ENCODE data around the gene HUNK.

The HUNK gene

DNA sequence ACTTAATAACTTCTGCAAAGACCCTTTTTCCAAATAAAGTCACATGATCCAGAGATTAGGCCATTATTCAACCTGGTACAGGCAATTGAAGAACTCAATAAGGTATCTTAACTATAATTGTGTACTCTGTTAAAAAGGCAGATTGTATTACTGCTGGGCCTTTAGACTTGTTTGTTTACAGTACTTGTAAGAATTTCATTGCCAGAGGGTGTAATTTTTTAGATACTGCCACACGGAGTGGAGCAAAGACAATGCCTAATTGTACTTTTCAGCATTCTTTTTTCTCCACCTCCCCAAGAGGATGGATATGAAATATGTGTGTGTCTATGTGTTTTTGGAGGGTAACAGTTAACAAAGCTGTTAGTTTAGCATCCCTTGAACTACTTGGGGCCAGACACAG, 47.5 kb downstream of the HUNK start:
- WGBS (ENCODE audit: insufficient coverage, insufficient read length): no CpG with 5 or more reads among the region's 1 CpG
- Histone ChIP-seq H3K9me3 (ENCODE audit: control insufficient read depth, insufficient read depth, low read length) (no peaks in the 10 kb centered on the region), H3K27me3 (ENCODE audit: control insufficient read depth, insufficient read depth, low read length) (no peaks in the 10 kb centered on the region), H3K4me1 (ENCODE audit: control insufficient read depth, insufficient read depth, low read length) (no peaks in the 10 kb centered on the region), H3K27ac (ENCODE audit: low read length) (no peak overlapping the region), H3K4me3 (ENCODE audit: low read length) (no peak overlapping the region), H3K36me3 (ENCODE audit: control insufficient read depth, insufficient read depth, low read length) (no peaks in the 10 kb centered on the region)
- no peak for DNase-seq (ENCODE audit: low read depth, low spot score)

DNA sequence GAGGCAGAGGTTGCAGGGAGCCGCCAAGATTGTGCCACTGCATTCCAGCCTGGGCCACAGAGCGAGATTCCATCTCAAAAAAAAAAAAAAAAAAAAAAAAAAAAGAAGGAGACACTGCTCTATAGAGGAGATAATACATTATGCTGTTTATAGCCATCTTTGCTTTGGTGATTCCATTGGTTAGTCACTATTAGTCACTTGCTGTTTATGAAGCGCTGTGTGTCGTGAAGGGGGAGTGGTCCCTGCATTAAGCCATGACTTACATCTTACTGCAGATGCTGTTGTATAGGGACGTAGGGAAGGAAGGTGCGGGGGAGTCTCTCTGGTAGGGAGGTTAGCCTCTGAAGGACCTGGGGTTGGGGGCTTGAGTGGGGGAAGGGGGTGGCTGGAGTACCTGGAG, 48.3 kb downstream of the HUNK start:
- no CpG with 5 or more reads among the region's 6 CpGs for WGBS (ENCODE audit: insufficient coverage, insufficient read length)
- Histone ChIP-seq H3K27ac (ENCODE audit: low read length) (no peak overlapping the region), H3K9me3 (ENCODE audit: control insufficient read depth, insufficient read depth, low read length) (no peaks in the 10 kb centered on the region), H3K4me3 (ENCODE audit: low read length) (no peak overlapping the region), H3K4me1 (ENCODE audit: control insufficient read depth, insufficient read depth, low read length) (no peaks in the 10 kb centered on the region), H3K27me3 (ENCODE audit: control insufficient read depth, insufficient read depth, low read length) (no peaks in the 10 kb centered on the region), H3K36me3 (ENCODE audit: control insufficient read depth, insufficient read depth, low read length) (no peaks in the 10 kb centered on the region)
- no peak for DNase-seq (ENCODE audit: low read depth, low spot score)

- Histone ChIP-seq H3K9me3 (ENCODE audit: control insufficient read depth, insufficient read depth, low read length) (no peaks in the 10 kb centered on the region), H3K4me1 (ENCODE audit: control insufficient read depth, insufficient read depth, low read length) (no peaks in the 10 kb centered on the region), H3K27me3 (ENCODE audit: control insufficient read depth, insufficient read depth, low read length) (no peaks in the 10 kb centered on the region), H3K27ac (ENCODE audit: low read length) (no peak overlapping the region), H3K4me3 (ENCODE audit: low read length) (no peak overlapping the region), H3K36me3 (ENCODE audit: control insufficient read depth, insufficient read depth, low read length) (no peaks in the 10 kb centered on the region)
- no peak for DNase-seq (ENCODE audit: low read depth, low spot score)
- no CpG with 5 or more reads among the region's 10 CpGs for WGBS (ENCODE audit: insufficient coverage, insufficient read length)
These were observed 50.1 kb downstream of the HUNK start for GRCh38 chr21:31922881-31923280.

GRCh38 chr21:31923756-31924155, 50.9 kb downstream of the HUNK start:
- Histone ChIP-seq H3K27ac (ENCODE audit: low read length) (no peak overlapping the region), H3K27me3 (ENCODE audit: control insufficient read depth, insufficient read depth, low read length) (no peaks in the 10 kb centered on the region), H3K4me1 (ENCODE audit: control insufficient read depth, insufficient read depth, low read length) (no peaks in the 10 kb centered on the region), H3K36me3 (ENCODE audit: control insufficient read depth, insufficient read depth, low read length) (no peaks in the 10 kb centered on the region), H3K4me3 (ENCODE audit: low read length) (no peak overlapping the region), H3K9me3 (ENCODE audit: control insufficient read depth, insufficient read depth, low read length) (no peaks in the 10 kb centered on the region)
- no CpG with 5 or more reads among the region's 3 CpGs for WGBS (ENCODE audit: insufficient coverage, insufficient read length)
- DNase-seq (ENCODE audit: low read depth, low spot score): no peak

DNA sequence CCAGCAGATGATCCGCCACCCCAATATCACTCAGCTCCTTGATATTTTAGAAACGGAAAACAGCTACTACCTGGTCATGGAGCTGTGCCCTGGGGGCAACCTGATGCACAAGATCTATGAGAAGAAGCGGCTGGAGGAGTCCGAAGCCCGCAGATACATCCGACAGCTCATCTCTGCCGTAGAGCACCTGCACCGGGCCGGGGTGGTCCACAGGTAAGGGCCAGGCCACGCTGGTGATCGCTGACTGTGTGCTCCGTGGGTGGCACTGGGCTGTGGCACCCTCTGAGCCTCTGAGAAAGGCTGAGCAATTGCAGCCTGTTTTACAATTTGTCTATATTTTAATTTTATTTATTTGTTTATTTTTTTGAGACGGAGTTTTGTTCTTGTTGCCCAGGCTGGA, 51.7 kb downstream of the HUNK start:
- no peaks in the 10 kb centered on the region for H3K4me1 ChIP-seq (ENCODE audit: control insufficient read depth, insufficient read depth, low read length)
- DNase-seq (ENCODE audit: low read depth, low spot score): no peak
- H3K4me3 ChIP-seq (ENCODE audit: low read length): no peak overlapping the region
- H3K36me3 ChIP-seq (ENCODE audit: control insufficient read depth, insufficient read depth, low read length): no peaks in the 10 kb centered on the region
- WGBS (ENCODE audit: insufficient coverage, insufficient read length): no CpG with 5 or more reads among the region's 13 CpGs
- no peaks in the 10 kb centered on the region for H3K27me3 ChIP-seq (ENCODE audit: control insufficient read depth, insufficient read depth, low read length)
- H3K27ac ChIP-seq (ENCODE audit: low read length): no peak overlapping the region
- H3K9me3 ChIP-seq (ENCODE audit: control insufficient read depth, insufficient read depth, low read length): no peaks in the 10 kb centered on the region

DNA sequence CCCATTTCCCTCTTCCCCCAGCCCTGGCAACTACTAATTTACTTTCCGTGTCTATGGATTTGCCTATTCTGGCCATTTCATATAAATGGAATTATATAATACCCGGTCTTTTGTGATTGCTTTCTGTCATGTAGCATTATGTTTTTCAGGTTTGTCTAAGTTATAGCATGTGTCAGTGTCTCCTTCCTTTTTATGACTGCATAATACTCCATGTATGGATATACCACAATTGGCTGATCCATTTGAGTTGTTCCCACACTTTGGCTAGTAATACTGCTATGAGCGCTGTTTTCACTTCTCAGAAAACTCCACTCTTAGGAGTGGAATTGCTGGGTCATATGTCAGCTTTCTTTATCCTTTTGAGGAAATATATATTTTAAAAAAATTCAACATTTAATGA, 53.7 kb downstream of the HUNK start:
- H3K4me3 ChIP-seq (ENCODE audit: low read length): no peak overlapping the region
- no peak for DNase-seq (ENCODE audit: low read depth, low spot score)
- no peak overlapping the region for H3K27ac ChIP-seq (ENCODE audit: low read length)
- H3K36me3 ChIP-seq (ENCODE audit: control insufficient read depth, insufficient read depth, low read length): no peaks in the 10 kb centered on the region
- H3K4me1 ChIP-seq (ENCODE audit: control insufficient read depth, insufficient read depth, low read length): no peaks in the 10 kb centered on the region
- H3K9me3 ChIP-seq (ENCODE audit: control insufficient read depth, insufficient read depth, low read length): no peaks in the 10 kb centered on the region
- WGBS (ENCODE audit: insufficient coverage, insufficient read length): no CpG with 5 or more reads among the region's 3 CpGs
- no peaks in the 10 kb centered on the region for H3K27me3 ChIP-seq (ENCODE audit: control insufficient read depth, insufficient read depth, low read length)

DNA sequence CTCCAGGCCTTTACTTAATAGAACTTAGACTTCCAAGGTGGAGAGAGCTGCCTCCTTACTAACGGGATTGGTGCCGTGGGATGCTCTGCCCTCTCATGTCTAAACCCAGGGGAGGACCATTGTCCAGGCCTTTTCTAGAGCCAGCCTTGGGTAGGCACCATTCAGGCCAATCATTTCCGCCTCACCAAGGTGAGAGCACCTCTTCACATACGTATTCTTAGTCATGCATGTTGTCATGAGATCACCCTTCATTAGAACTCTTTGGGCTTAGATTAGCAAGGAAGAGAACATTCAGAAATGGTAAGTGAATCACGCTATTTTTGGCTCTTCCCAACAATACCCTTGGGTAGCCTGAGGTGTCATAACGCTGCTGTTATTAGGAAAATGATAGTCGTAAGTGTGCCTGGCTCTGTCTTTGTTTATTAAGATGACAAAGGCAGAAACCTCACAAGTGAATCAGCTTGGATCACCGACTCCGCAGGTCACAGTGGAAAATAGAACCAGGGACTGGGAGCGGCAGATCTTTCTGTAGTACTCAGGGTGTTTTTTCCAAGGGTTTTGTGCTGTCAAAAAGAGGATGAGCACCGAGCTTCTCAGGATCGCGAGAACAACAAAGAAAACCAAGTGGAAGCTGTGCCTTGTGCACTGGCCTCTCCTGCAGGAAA, 55.0 kb downstream of the HUNK start:
- Histone ChIP-seq H3K4me1 (ENCODE audit: control insufficient read depth, insufficient read depth, low read length) (peaks cover 4% of the 10 kb centered on the region; the same call in 1 of the 2 replicates), H3K36me3 (ENCODE audit: control insufficient read depth, insufficient read depth, low read length) (no peaks in the 10 kb centered on the region), H3K27ac (ENCODE audit: low read length) (no peak overlapping the region), H3K4me3 (ENCODE audit: low read length) (no peak overlapping the region), H3K9me3 (ENCODE audit: control insufficient read depth, insufficient read depth, low read length) (no peaks in the 10 kb centered on the region), H3K27me3 (ENCODE audit: control insufficient read depth, insufficient read depth, low read length) (no peaks in the 10 kb centered on the region)
- no peak for DNase-seq (ENCODE audit: low read depth, low spot score)
- no CpG with 5 or more reads among the region's 13 CpGs for WGBS (ENCODE audit: insufficient coverage, insufficient read length)

DNA sequence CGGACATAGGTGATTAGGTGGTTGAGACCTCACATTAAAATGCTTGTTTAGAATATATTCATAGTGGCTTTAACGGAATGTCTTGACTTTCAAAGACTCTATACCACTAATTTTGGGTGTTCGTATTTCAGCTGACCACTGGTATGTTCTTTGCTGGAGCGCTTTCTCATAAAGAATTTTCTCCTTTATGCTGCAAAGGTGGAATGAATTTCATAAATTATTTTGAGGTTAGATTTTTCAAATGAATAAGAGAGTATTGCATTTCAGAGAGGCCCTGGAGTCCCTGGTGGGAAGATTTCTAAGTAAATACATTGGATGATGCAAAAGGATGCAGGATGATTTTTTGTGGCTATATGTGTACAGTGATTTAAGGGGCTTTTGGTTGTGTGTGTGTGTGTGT, 55.8 kb downstream of the HUNK start:
- Histone ChIP-seq H3K4me3 (ENCODE audit: low read length) (no peak overlapping the region), H3K9me3 (ENCODE audit: control insufficient read depth, insufficient read depth, low read length) (no peaks in the 10 kb centered on the region), H3K27me3 (ENCODE audit: control insufficient read depth, insufficient read depth, low read length) (no peaks in the 10 kb centered on the region), H3K36me3 (ENCODE audit: control insufficient read depth, insufficient read depth, low read length) (no peaks in the 10 kb centered on the region), H3K4me1 (ENCODE audit: control insufficient read depth, insufficient read depth, low read length) (peaks cover 4% of the 10 kb centered on the region; the same call in 1 of the 2 replicates), H3K27ac (ENCODE audit: low read length) (no peak overlapping the region)
- DNase-seq (ENCODE audit: low read depth, low spot score): no peak
- no CpG with 5 or more reads among the region's 4 CpGs for WGBS (ENCODE audit: insufficient coverage, insufficient read length)

DNA sequence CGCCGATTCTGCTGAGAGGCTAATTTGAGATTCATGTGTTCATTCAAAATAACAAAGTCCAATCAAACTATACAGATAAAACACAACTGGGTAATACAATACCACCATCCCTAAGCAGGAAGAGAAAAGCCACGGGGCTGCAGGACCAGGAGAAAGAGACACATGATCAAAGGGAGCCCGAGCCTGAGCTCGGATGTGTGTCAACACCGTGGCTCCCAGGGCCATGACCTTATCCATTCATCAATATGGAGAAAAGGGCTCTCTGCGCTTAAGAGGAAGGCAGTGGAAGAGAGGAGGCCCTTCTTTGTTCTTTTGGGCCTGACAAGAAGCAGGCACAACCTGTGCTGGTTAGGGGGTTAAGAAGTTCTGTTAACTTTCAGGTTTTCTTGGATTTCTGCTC, 56.7 kb downstream of the HUNK start:
- H3K27me3 ChIP-seq (ENCODE audit: control insufficient read depth, insufficient read depth, low read length): no peaks in the 10 kb centered on the region
- WGBS (ENCODE audit: insufficient coverage, insufficient read length): no CpG with 5 or more reads among the region's 7 CpGs

DNA sequence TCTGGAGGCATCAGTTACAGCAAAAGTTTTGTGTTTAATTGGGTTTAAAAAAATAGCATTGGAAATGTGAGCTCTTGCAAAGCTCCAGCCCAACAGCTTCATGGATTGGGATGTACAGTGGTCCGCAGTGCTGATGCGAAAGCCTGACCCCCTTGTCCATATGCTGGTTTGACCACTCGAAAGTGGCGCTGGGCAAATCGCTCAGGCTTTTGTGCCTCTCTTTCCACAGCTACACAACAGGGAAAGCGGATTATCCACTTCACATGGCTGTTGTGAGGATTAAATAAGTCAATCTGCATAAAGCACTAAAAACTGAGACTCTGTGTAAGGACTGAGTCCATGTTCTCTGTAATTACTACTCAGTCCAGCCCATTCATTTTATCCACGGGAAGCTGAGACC, 57.2 kb downstream of the HUNK start:
- WGBS (ENCODE audit: insufficient coverage, insufficient read length): no CpG with 5 or more reads among the region's 7 CpGs
- Histone ChIP-seq H3K27me3 (ENCODE audit: control insufficient read depth, insufficient read depth, low read length) (no peaks in the 10 kb centered on the region), H3K36me3 (ENCODE audit: control insufficient read depth, insufficient read depth, low read length) (no peaks in the 10 kb centered on the region), H3K9me3 (ENCODE audit: control insufficient read depth, insufficient read depth, low read length) (no peaks in the 10 kb centered on the region), H3K4me3 (ENCODE audit: low read length) (no peak overlapping the region), H3K27ac (ENCODE audit: low read length) (no peak overlapping the region), H3K4me1 (ENCODE audit: control insufficient read depth, insufficient read depth, low read length) (peaks cover 4% of the 10 kb centered on the region; the same call in 1 of the 2 replicates)
- DNase-seq (ENCODE audit: low read depth, low spot score): no peak

More for the DNA sequence above, 56.7 kb downstream of the HUNK start:
- H3K27ac ChIP-seq (ENCODE audit: low read length): no peak overlapping the region
- peaks cover 4% of the 10 kb centered on the region; the same call in 1 of the 2 replicates for H3K4me1 ChIP-seq (ENCODE audit: control insufficient read depth, insufficient read depth, low read length)
- no peak overlapping the region for H3K4me3 ChIP-seq (ENCODE audit: low read length)
- no peaks in the 10 kb centered on the region for H3K36me3 ChIP-seq (ENCODE audit: control insufficient read depth, insufficient read depth, low read length)
- no peaks in the 10 kb centered on the region for H3K9me3 ChIP-seq (ENCODE audit: control insufficient read depth, insufficient read depth, low read length)
- no peak for DNase-seq (ENCODE audit: low read depth, low spot score)
